ENCODE data around the gene SLC9A1. TPM values are rescaled to one million over a fixed set of nuclear protein-coding genes. Genes with fewer than 3 reads are reported as not detected.

The SLC9A1 gene
- total RNA-seq, 2 experiments from 2014 or later, result 16.0 to 17.8 TPM

DNA sequence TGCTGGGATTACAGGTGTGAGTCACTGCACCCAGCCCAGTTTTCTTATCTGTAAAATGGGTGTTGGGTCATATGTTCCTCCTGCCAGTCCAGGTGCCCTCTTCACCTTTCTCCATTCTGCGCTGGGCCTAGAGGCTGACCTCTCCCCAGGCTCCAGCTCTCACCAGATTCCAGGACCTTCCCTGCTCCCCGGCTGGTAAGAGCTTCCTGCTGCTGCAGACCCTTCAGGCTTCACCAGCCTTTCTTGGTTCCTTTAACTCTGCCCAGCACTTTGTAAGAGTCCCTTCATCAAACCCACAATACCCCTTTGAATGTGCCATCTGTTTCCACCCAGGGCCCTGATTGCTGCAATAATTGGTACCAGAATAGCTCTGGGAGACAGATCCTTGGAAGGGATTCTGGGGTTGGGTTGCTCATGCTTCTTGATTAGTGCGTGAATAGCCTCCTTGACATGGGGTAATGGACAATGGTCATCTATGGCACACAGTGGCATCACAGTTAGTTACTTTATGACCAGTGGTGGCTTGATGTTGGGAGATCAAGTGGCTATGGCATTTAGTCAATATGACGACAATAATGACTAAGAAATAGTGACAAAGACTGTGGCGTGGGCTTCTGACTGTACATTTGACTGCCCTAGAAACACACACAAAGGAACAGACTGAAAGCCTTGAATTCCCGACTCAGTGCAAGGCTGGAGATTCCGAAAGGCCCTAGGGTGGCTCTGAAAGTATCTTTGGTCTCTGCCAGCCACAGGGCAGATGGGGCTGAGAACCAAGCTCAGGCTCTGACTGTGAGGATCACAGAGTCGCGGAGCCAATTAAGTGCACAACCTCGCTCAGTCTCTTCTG is 67.3 kb downstream of the SLC9A1 start:
- Mint-ChIP-seq H3K36me3 (no peaks in the 10 kb centered on the region), H3K9me3 (peaks cover 2% of the 10 kb centered on the region), H3K27me3 (peaks cover 3% of the 10 kb centered on the region), H3K27ac (no peak overlapping the region), H3K4me1 (ENCODE audit: low read depth) (no peaks in the 10 kb centered on the region), H3K4me3 (no peak overlapping the region)
- CTCF ChIA-PET, result interaction anchor here (1.0 to 2.7 kb wide), 3 partner anchors 10 to 75 kb away, joined by 3 to 11 read pairs (median 3); partner anchors contain the start of gene TENT5B
- intact Hi-C loops (cut with micrococcal nuclease), result no loop called here
- no peak for DNase-seq
- POLR2A ChIA-PET, result no interaction called here

DNA sequence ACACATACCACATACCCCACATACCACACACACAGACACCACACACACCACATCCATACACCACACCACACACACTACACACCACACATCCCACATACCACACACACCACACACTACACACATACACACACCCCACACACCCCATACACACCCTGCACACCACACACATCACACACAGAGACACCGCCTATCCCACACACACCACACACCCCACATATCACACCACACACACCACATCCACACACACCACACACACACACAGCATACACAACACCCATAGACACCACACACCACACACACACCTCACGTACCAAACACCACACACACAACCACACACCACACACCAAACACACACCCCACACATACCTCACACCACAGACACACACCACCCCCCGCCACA is 68.3 kb downstream of the SLC9A1 start:
- ChIA-PET CTCF (interaction anchor here (1.0 to 1.1 kb wide), 2 partner anchors 10 to 11 kb away, joined by 3 read pairs; no protein-coding TSS in a partner anchor), POLR2A (no interaction called here)
- peaks cover 2% of the 10 kb centered on the region for H3K9me3 Mint-ChIP-seq
- no peak overlapping the region for H3K4me3 Mint-ChIP-seq
- peaks cover 3% of the 10 kb centered on the region for H3K27me3 Mint-ChIP-seq
- H3K36me3 Mint-ChIP-seq, result no peaks in the 10 kb centered on the region
- H3K27ac Mint-ChIP-seq, result no peak overlapping the region
- DNase-seq, result no peak
- no peaks in the 10 kb centered on the region for H3K4me1 Mint-ChIP-seq (ENCODE audit: low read depth)
- intact Hi-C loops (cut with micrococcal nuclease), result no loop called here

DNA sequence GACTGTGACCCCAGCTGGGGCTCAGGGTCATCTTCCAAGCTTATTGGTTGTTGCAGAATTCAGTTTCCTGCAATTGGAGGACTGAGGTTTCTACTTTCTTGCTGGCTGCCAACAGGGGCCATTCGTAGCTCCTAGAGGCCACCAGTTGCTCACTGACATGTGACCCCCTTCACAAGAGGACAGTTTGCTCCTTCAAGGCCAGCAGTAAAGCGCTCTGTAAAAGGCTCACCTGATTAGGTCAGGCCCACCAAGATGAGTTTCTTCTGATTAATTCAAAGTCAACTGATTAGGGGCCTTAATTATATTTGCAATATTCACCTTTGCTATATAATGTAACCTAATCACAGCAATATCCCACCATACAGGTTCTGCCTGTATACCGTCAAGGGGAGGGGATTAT is 68.9 kb downstream of the SLC9A1 start:
- Mint-ChIP-seq H3K9me3 (peaks cover 2% of the 10 kb centered on the region), H3K4me3 (no peak overlapping the region), H3K27ac (no peak overlapping the region), H3K36me3 (no peaks in the 10 kb centered on the region), H3K4me1 (ENCODE audit: low read depth) (no peaks in the 10 kb centered on the region), H3K27me3 (peaks cover 3% of the 10 kb centered on the region)
- intact Hi-C loops (cut with micrococcal nuclease), result no loop called here
- POLR2A ChIA-PET, result no interaction called here
- CTCF ChIA-PET, result interaction anchor here (1.1 kb wide), 1 partner anchor 11 kb away, joined by 3 read pairs; no protein-coding TSS in a partner anchor
- no peak for DNase-seq

DNA sequence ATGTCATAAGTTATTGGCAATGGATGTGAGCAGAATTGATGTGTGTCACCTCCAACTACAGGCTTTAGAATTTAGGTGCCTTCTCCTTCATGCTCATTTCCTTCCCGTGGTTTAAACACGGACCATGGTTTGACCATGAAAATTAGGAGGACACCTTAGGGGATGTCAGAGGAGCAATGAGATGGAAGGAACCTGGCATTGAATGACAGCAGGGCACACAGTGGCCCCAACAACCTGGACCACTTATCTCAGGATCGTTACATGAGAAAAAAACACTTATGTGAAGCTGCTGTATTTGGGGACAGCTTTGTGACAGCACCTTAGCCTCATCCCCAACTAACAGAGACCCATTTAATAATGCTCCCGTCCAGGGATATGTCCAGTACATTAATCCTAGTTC is 70.8 kb downstream of the SLC9A1 start:
- no peak for DNase-seq
- H3K4me1 Mint-ChIP-seq (ENCODE audit: low read depth), result no peaks in the 10 kb centered on the region
- H3K4me3 Mint-ChIP-seq, result no peak overlapping the region
- H3K36me3 Mint-ChIP-seq, result no peaks in the 10 kb centered on the region
- peaks cover 3% of the 10 kb centered on the region for H3K27me3 Mint-ChIP-seq
- no peak overlapping the region for H3K27ac Mint-ChIP-seq
- H3K9me3 Mint-ChIP-seq, result peaks cover 2% of the 10 kb centered on the region
- POLR2A ChIA-PET, result no interaction called here
- intact Hi-C loops (cut with micrococcal nuclease), result no loop called here
- CTCF ChIA-PET, result interaction anchor here (0.8 kb wide), 1 partner anchor 40 kb away, joined by 6 read pairs; no protein-coding TSS in a partner anchor

DNA sequence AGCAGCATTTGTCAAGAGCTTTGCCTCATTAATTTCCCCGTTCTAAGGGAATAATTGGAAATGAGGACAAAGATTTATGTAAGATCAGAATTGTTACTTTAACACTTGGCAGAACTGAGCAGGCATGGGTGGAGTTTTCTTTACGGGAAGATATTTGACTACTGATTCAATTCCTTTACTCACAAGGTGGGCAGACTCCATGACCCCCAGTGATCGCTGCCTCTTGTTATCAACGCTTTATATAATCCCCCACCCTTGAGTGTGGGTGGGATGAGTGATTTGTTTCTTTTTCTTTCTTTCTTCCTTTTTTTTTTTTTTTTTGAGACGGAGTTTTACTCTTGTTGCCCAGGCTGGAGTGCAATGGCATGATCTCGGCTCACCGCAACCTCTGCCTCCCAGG is 77.0 kb downstream of the SLC9A1 start:
- Mint-ChIP-seq H3K9me3 (no peaks in the 10 kb centered on the region), H3K27ac (no peak overlapping the region), H3K36me3 (no peaks in the 10 kb centered on the region), H3K4me1 (ENCODE audit: low read depth) (no peaks in the 10 kb centered on the region), H3K27me3 (no peaks in the 10 kb centered on the region), H3K4me3 (no peak overlapping the region)
- CTCF ChIA-PET, result interaction anchor here (1.3 kb wide), 1 partner anchor 20 kb away, joined by 3 read pairs; no protein-coding TSS in a partner anchor
- DNase-seq, result no peak
- POLR2A ChIA-PET, result no interaction called here
- intact Hi-C loops (cut with micrococcal nuclease), result no loop called here

DNA sequence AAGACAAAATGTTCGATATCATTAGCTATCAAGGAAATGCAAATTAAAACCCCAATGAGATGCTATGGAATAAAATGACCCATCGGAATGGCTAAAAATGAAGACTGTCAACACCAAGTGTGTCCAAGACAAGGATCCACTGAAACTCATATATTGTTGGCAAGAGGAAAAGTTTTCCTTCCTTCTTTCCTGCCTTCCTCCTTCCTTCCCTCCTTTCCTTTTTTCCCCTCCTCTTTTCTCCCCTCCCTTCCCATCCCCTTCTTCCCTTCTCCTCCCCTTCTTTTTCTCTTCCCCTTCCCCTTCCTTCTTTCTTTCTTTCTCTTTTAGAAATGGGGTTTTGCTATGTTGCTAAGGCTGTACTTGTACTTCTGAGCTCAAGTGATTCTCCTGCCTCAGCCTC is 78.1 kb downstream of the SLC9A1 start:
- DNase-seq, result no peak
- POLR2A ChIA-PET, result no interaction called here
- no peak overlapping the region for H3K27ac Mint-ChIP-seq
- H3K4me1 Mint-ChIP-seq (ENCODE audit: low read depth), result no peaks in the 10 kb centered on the region
- H3K27me3 Mint-ChIP-seq, result peaks cover 2% of the 10 kb centered on the region
- no peaks in the 10 kb centered on the region for H3K36me3 Mint-ChIP-seq
- H3K4me3 Mint-ChIP-seq, result no peak overlapping the region
- H3K9me3 Mint-ChIP-seq, result no peaks in the 10 kb centered on the region
- intact Hi-C loops (cut with micrococcal nuclease), result no loop called here
- CTCF ChIA-PET, result interaction anchor here (3.8 kb wide), 1 partner anchor 32 kb away, joined by 29 read pairs; no protein-coding TSS in a partner anchor

DNA sequence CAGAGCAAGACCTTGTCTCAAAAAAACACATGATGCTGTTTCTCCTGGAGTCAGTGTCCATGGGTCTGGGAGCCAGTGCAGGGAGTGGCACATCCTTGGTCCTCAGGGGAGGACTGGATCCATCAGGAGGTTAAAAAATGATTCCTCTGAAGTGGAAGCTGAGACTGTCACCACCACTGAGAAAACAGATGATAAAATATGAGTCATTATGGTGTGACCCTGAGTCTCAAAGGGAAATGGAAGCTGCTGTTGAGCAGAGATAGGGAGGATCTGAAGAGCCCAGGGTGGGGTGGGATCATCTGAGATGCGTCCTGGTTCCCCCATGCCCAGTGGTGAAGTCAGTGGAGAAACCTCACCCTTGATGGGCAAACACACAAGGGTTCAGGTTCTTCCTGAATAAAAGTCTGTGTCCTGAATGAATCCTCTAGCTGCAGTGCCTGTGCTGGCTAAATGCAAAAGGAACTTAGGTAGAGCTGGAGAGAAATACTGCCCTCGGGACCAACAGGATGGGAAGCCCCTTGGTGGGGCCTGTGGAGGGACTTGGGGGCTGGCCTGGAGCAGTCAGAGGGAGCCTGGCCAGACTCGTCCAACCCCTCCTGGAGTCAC is 80.6 kb downstream of the SLC9A1 start:
- Mint-ChIP-seq H3K27me3 (peaks cover 2% of the 10 kb centered on the region), H3K4me1 (ENCODE audit: low read depth) (no peaks in the 10 kb centered on the region), H3K27ac (no peak overlapping the region), H3K36me3 (no peaks in the 10 kb centered on the region), H3K4me3 (no peak overlapping the region), H3K9me3 (no peaks in the 10 kb centered on the region)
- DNase-seq, result no peak
- intact Hi-C loops (cut with micrococcal nuclease), result no loop called here
- POLR2A ChIA-PET, result no interaction called here
- CTCF ChIA-PET, result interaction anchor here (1.2 to 3.8 kb wide), 3 partner anchors 29 to 30 kb away, joined by 3 to 29 read pairs (median 3); no protein-coding TSS in a partner anchor

DNA sequence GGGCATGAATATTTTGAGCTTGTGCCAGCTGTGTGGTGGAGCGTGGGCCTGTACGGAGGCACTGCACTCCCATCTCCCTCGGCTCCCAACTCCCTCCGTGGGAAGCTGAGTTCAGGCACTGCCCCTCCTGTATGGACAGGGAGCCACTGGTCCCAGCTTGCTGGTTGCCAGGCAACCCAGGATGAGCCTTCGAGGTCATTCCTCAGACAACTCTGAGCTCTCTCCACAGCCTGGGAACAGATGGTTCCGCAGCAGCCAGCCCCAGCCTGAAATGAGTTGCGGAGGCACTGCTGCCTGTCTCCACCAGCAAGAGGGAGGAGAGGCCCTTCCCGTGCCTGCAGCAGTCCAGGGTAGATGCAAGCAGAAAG is 83.9 kb downstream of the SLC9A1 start:
- ChIA-PET CTCF (interaction anchor here (0.6 to 1.2 kb wide), 2 partner anchors 25 to 26 kb away, joined by 3 read pairs; no protein-coding TSS in a partner anchor), POLR2A (no interaction called here)
- Mint-ChIP-seq H3K9me3 (no peaks in the 10 kb centered on the region), H3K36me3 (no peaks in the 10 kb centered on the region), H3K4me1 (ENCODE audit: low read depth) (no peaks in the 10 kb centered on the region), H3K27ac (no peak overlapping the region), H3K27me3 (peaks cover 2% of the 10 kb centered on the region), H3K4me3 (no peak overlapping the region)
- DNase-seq, result no peak
- intact Hi-C loops (cut with micrococcal nuclease), result no loop called here

DNA sequence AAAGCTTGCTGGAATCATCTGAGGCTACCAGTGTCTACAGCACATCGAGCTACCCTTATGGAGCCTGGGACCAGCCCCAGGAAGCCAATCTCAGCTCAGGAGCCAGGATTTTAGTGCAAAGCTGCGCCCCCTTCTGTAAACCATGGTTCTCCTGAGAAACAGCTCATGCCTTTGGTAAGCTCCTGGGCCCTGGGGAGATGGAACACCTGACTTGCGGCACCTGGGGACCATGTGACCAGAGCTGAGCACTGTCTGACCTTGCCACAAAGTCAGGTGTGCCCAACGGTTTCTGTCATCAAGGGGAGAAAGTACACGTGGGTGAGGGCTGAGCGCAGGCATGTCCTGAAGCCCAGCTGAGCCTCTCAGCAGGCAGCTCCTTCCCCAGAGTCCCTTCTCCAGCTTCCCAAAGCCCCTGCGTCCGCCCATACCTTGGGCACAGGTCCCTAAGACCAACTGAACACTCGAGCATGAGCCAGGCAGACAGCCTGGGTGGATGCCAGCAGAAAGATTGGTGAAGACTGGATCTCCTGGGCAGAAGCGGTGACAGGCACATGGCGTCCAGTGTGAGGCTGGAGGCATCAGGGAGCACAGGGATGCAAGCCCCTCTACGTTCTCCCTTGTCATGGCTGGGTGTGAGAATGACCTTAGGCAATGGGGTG is 84.4 kb downstream of the SLC9A1 start:
- ChIA-PET POLR2A (no interaction called here), CTCF (interaction anchor here (1.1 to 2.1 kb wide), 3 partner anchors 24 to 27 kb away, joined by 3 to 6 read pairs (median 5); no protein-coding TSS in a partner anchor)
- no peak overlapping the region for H3K4me3 Mint-ChIP-seq
- H3K9me3 Mint-ChIP-seq, result no peaks in the 10 kb centered on the region
- intact Hi-C loops (cut with micrococcal nuclease), result no loop called here
- DNase-seq, result no peak
- no peak overlapping the region for H3K27ac Mint-ChIP-seq
- peaks cover 2% of the 10 kb centered on the region for H3K27me3 Mint-ChIP-seq
- H3K4me1 Mint-ChIP-seq (ENCODE audit: low read depth), result no peaks in the 10 kb centered on the region
- H3K36me3 Mint-ChIP-seq, result no peaks in the 10 kb centered on the region

DNA sequence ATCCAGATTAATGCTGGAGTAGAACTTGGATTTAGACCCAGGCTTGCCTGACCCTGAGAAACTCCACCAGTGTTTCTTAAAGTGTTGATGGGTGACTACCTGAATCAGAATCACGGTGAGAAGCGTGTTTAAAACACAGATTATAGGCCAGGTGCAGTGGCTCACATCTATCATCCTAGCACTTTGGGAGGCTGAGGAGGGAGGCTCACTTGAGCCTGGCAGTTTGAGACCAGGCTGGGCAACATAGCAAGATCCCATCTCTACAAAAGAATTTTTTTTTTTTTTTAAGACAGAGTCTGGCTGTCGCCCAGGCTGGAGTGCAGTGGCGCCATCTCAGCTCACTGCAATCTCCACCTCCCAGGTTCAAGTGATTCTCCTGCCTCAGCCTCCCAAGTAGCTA is 86.0 kb downstream of the SLC9A1 start:
- intact Hi-C loops (cut with micrococcal nuclease), result no loop called here
- POLR2A ChIA-PET, result no interaction called here
- Mint-ChIP-seq H3K27ac (no peak overlapping the region), H3K9me3 (no peaks in the 10 kb centered on the region), H3K4me3 (no peak overlapping the region), H3K4me1 (ENCODE audit: low read depth) (no peaks in the 10 kb centered on the region), H3K27me3 (peaks cover 2% of the 10 kb centered on the region), H3K36me3 (no peaks in the 10 kb centered on the region)
- CTCF ChIA-PET, result interaction anchor here (1.8 to 2.1 kb wide), 2 partner anchors 24 to 28 kb away, joined by 6 to 8 read pairs; no protein-coding TSS in a partner anchor
- DNase-seq, result no peak

DNA sequence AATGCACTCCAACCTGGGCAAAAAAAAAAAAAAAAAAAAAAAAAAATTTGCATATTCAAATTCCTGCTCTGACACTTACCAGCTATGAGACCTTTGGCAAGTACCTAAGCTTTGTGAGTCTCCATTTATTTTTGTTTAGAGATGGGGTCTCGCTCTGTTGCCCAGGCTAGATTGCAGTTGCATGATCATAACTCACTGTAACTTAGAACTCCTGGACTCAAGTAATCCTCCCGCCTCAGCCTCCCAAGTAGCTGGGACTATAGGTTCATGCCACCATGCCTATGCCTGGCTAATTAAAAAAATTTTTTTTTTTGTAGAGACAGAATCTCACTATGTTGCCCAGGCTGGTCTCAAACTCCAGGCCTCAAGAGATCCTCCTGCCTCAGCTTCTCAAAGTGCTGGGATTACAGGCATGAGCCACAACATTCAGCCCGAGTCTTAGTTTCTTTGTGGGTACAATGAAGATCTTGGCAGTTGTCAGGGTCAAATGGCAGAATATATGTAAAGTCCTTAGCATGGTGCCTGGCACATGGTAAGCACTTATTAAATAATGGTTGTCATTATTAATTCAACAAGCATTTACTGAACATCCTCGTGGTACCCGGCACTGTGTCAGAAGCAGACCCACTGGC is 88.8 kb downstream of the SLC9A1 start:
- POLR2A ChIA-PET, result no interaction called here
- intact Hi-C loops (cut with micrococcal nuclease), result no loop called here
- no peak for DNase-seq
- Mint-ChIP-seq H3K27me3 (no peaks in the 10 kb centered on the region), H3K36me3 (no peaks in the 10 kb centered on the region), H3K9me3 (no peaks in the 10 kb centered on the region), H3K27ac (no peak overlapping the region), H3K4me3 (no peak overlapping the region), H3K4me1 (ENCODE audit: low read depth) (no peaks in the 10 kb centered on the region)
- CTCF ChIA-PET, result interaction anchor here (2.6 kb wide), 1 partner anchor 20 kb away, joined by 8 read pairs; no protein-coding TSS in a partner anchor

DNA sequence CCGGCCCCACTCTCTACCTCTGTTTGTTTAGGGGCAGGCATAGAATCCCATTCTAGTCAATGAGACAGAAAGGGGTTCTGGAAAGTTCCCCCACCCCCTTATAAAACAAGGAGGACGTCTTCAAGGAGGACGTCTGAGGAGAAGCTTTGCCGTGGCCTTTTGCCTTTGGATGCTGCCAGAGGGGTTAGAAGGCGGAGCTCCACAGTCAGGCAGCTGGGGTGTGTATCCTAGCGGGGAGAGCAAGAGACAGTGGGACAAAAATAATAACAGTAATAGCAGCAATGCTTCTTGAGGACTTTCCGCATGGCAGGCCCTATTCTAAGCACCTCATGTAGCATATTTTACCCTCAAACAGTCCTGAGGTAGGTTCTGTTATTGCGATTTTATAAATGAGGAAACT is 94.0 kb downstream of the SLC9A1 start:
- intact Hi-C loops (cut with micrococcal nuclease), result no loop called here
- POLR2A ChIA-PET, result interaction anchor here (0.6 kb wide), 1 partner anchor 160 kb away, joined by 3 read pairs; no protein-coding TSS in a partner anchor
- Mint-ChIP-seq H3K36me3 (no peaks in the 10 kb centered on the region), H3K9me3 (no peaks in the 10 kb centered on the region), H3K4me1 (ENCODE audit: low read depth) (no peaks in the 10 kb centered on the region), H3K27ac (no peak overlapping the region), H3K4me3 (no peak overlapping the region), H3K27me3 (no peaks in the 10 kb centered on the region)
- DNase-seq, result no peak
- CTCF ChIA-PET, result interaction anchor here (2.6 kb wide), 1 partner anchor 15 kb away, joined by 7 read pairs; no protein-coding TSS in a partner anchor
